Right ventricle myocardium superior (tissue), 1 donor: ENCODE results near the gene CCL1. TPM values are rescaled to one million over a fixed set of nuclear protein-coding genes. Genes with fewer than 3 reads are reported as not detected.

Source experiments
- ATAC-seq: fragments of 200-7000 bp; cut with Tn5 transposase; one replicate; pipeline ENCODE4 v1.9.1; 2020; ENCODE audit warnings: mild to moderate bottlenecking; ENCODE audit not compliant: poor library complexity
- DNase-seq: peaks from one replicate; pipeline ENCODE4 v3.0.0-alpha.2; 2020
- intact Hi-C: fragments of 100-400 bp; cut with DNase I; formaldehyde crosslinking; loops from one replicate; pipeline ENCODE4 v1.11.2; 2022
- long read RNA-seq: library from polyadenylated mRNA; unstranded; transcript quantifications from one replicate; pipeline ENCODE4 v2.0.0, GENCODE V29; 2021
- total RNA-seq: library from RNA; stranded (reverse); fragmentation: NEBNext Ultra II Directional; extraction: Animal tissue kit (Norgen Biotek cat#: 25700); gene quantifications from one replicate; pipeline ENCODE4 v1.2.1, GENCODE V29; 2021
- donor health status: DM: no; HTN: yes; CAD: no; lungs with severe emphysema.

The CCL1 gene, protein sequence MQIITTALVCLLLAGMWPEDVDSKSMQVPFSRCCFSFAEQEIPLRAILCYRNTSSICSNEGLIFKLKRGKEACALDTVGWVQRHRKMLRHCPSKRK
- not detected for total RNA-seq
- long read RNA-seq: 0 reads

DNA sequence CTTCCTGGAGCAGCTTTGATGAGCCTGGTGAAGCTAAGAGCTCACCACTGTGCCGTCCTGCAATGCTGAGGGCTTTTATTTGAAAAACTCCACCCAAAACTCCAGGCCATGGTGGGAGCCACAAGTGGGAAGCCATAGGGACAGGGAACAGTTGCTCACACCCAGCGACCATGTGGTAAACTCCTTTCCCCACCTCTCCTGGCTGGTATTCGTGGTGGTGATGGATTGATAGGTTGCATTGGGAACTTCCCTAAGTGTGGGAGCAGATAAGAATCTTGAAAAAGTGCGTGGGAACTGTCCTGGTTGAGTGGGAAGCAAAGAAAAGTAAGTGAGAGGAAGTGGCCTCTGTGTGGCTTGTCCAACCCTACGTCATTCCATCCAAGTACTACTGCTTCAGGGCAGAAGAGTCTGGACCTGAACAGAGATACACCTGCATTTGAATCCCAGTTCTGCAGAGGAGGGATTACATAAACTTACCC lies at the start of gene CCL1:
CCL1 (minus strand) TSS at position 51 of the 479 bp plus-strand sequence. CDS start 72 bp downstream, outside the sequence.
- DNase-seq (no peak), ATAC-seq (no peak)
- intact Hi-C loops: no loop called here

- DNase-seq (no peak), ATAC-seq (no peak)
- intact Hi-C loops: no loop called here
Observed at GRCh38 chr17:34412534-34412933, 49.5 kb upstream of the CCL1 start.

DNA sequence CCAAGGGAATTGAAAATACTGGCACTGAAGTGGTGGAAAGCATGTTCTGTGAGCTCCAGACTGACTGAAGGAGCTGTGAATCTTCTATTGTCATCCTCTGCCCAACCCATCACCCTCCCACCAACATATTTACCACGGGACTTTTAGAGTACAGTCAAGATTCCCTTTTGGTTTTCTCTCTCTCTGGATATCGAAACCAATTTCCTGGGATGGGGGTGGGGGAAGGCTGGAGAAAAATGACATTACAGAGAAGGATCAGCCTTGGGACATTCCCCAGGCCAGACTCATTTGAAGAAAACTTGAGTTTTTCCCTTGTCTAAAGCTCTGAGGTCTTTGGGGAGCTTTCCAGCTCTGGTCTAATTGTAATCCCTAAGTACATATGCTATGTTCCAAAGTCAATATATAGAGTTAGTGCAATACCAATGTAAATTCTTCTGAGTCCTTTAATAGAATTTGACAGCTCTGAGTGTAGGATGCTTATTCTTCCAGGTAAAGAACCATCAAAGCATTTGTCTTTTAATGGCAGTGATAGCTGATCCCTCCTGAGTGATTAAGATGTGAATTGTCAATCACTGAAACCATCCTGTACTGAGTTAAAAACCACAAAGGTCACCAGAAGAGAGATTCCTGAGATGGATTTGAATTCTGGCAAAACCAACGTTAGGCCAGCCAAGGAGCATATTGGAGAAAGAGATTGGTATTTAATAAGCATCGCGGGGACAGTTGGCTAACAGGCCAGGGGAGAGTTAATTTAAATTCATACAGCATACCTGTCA lies 48.8 kb upstream of the CCL1 start:
- ATAC-seq (no peak), DNase-seq (no peak)
- intact Hi-C loops: no loop called here

DNA sequence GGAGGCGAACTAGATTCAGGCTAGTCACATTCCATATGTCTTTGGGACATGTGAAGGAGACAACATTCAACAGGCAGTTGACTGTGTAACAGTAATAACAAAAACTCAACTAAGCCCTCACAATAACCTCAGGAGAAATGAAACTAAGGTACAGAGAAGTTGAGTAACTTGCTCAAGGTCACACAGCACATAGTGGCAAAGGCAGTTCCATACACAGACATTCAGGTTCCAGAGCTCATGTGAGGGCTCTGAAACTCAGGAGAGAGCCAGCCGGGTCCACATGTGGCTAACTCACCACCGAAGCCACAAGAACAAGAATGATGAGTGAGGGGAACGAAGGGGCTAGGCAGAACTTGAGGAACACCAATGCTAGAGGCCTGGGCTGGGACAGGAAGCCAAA lies 46.3 kb upstream of the CCL1 start:
- intact Hi-C loops: no loop called here
- ATAC-seq: no peak

GRCh38 chr17:34408439-34408838 lies 45.4 kb upstream of the CCL1 start:
- DNase-seq (no peak), ATAC-seq (no peak)
- intact Hi-C loops: no loop called here

More for the DNA sequence above, 46.3 kb upstream of the CCL1 start:
- DNase-seq: no peak

GRCh38 chr17:34406226-34406625 lies 43.2 kb upstream of the CCL1 start:
- intact Hi-C loops: no loop called here
- ATAC-seq: no peak
- DNase-seq: no peak

- intact Hi-C loops: no loop called here
- no peak for DNase-seq
- ATAC-seq: no peak
Observed at GRCh38 chr17:34403006-34403405, 40.0 kb upstream of the CCL1 start.

DNA sequence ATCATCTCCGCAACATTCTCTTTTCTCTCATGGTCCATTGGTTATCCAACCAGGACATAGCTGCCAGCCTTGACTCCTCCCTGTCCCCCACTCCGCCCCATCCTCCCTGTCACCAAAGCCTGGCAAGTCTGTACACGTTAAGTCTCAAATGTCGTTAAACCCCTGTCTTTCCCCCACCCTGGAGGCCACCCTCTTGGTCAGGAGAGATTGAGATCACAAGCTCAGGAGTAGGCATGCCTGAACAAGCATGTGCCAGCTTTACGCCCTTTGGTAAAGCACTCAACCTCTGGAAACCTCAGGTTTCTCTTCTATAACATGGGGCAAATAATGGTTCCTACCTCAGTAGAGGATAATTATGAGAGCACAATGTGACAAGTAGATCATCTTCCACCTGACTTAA lies 38.1 kb upstream of the CCL1 start:
- DNase-seq (no peak), ATAC-seq (no peak)
- intact Hi-C loops: no loop called here

DNA sequence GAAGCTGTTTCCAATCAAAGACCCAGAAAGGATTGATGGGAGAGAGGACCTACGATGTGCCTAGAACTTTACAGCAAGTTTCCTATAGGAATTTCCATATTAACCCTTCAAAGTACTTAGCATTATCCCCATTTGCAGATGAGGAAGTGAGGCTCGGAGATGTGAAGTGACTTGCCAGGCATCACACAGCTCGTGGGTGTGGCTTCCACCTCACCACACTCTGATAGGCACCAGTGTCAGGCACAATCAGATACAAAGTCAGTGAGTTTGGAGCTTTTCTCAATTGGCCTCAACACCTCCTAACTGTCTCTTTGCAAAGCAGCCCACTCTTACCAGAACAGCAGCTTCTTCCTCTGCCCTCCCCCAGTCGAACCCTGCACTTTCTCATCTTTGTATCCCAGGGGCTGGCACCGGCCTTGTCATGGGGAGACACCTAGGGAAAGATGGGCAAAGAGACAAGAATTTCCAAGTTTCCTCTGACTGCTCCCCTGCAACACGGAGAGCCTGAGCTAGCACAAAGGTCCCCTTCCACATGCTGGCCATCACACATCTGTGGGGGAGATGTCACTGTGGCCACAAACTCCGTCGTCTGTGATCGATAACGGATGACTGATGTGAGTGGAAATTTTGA lies 37.4 kb upstream of the CCL1 start:
- DNase-seq: no peak
- intact Hi-C loops: no loop called here
- ATAC-seq: no peak

- DNase-seq (no peak), ATAC-seq (no peak)
- intact Hi-C loops: no loop called here
Observed at GRCh38 chr17:34399725-34400124, 36.7 kb upstream of the CCL1 start.

DNA sequence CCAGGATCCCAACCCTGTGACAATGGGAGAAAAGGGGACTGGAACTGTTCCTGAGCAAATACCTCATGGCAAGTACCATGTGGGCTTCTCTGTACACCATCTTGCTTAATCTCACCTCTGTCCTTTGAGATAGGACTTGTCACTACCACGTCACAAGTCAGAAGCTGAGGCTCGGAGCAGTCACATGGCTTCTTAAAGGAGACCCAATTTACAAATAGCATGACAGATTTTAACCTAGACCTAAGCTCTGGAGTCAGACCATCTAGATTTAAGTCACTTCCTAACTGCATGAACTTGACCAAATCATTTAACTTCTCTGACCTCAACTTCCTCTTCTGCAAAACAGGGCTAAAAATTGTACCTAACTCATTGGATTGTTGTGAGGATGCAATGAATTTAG lies 36.0 kb upstream of the CCL1 start:
- DNase-seq: no peak
- ATAC-seq: no peak
- intact Hi-C loops: no loop called here

DNA sequence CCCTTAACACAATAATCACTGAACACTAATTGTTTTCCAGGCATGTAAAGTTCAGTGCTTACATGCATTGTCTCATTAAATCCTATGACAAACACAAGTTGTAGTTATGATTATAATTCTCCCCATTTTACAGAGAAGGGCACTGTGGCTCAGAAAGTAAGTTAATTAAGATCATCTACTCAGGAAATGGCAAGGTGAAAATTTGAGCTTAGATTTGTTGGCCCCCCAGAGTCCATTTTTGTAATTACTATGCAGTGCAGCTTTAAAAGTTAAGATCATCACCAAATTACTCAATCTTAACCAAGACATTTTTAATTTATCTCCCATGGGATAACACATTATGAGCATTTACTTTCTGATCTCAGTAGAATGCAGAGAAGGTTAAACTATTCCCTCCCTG lies 34.2 kb upstream of the CCL1 start:
- DNase-seq: no peak
- ATAC-seq: no peak
- intact Hi-C loops: no loop called here

DNA sequence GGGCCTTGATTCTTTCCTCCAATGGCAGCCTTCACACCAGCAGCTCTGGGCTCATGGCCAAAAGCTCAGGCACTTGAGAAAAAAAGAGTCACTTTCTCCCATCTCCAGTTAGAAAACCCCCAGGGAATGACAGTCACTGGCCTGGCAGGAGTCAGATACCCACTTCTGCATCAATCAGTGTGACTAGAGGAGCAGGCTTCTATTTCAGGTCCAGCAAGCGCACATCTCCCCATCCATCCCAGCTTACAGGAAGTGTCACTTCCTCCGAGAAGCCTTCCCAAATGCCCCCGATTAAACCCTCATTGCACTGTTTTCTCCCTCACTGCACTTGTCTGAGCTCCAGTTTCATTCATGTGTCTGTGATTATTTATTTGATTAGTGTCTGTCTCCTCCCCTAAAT lies 30.4 kb upstream of the CCL1 start:
- DNase-seq (no peak), ATAC-seq (no peak)
- intact Hi-C loops: no loop called here

DNA sequence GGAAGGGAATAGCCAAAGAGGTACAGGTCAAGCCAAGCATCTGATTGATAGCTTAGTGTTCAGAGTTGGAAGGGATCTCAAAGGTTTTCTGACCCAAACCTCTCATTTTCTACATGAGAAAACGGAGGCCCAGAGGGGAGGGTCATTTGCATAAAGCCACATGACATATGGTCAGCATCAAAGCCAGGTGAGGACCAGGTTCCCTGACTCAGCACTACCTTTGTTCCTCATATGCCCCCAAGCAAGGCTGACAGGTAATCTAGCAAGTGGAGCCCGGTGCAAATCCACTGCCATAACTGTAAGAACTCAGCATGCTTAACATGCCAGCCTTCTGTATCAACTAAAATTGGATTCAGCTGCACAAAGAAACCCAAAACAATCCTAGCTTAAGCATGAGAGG lies 28.2 kb upstream of the CCL1 start:
- no peak for ATAC-seq
- DNase-seq: no peak
- intact Hi-C loops: no loop called here

GRCh38 chr17:34390649-34391048 lies 27.6 kb upstream of the CCL1 start:
- intact Hi-C loops: no loop called here
- no peak for DNase-seq
- ATAC-seq: no peak

DNA sequence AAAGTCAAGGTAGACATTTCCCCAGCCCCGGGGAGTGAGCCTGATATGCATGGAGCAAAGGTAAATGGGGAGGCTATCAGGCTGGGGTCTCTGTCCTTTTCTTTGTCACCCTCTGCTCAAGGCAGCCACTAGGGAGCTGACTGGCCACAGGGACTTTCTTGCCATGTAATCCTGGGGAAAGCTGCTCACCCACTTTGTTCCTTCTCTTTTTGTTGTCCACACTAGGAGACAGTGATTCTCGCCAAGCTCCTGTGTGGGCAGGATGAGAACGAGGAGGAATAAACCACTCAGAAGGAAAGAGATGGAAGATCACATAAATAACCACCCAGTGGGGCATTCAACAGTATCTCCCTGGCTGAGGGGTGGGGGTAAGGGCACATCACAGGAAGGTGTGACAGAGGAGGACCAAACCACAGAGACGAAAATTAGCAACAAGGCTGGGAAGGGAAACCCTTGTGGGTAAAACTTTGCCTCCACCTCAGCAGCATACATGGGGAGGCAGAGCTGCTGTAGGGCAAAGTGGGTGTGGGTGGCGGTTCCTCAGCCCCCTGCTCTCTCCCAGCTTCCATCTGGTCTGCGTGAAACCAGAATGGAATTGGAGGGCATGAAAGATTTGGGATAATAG lies 26.2 kb upstream of the CCL1 start:
- ATAC-seq (no peak), DNase-seq (no peak)
- intact Hi-C loops: no loop called here

DNA sequence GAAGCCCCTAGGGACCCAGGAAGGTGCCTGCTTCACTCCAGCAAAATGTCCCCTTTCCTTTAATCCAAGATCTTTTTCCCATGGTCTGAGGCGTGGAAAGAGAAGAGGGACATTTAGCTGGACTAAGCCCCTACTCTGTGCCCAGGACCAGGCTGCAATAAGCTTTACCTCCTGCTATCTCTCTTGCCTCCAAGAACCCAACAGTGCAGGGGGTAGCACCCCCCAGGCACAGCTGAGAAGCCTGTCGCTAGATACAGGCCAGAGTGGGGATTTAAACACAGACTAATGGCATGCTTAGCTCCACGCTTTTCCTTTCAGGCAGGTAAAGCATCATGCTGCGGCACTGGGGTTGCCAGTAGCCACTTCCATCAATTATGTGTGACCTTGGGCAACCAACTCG lies 24.5 kb upstream of the CCL1 start:
- intact Hi-C loops: no loop called here
- DNase-seq: no peak
- ATAC-seq: no peak

GRCh38 chr17:34386697-34387550 lies 23.9 kb upstream of the CCL1 start:
- no peak for DNase-seq
- intact Hi-C loops: no loop called here
- ATAC-seq: peak; percentile 39

DNA sequence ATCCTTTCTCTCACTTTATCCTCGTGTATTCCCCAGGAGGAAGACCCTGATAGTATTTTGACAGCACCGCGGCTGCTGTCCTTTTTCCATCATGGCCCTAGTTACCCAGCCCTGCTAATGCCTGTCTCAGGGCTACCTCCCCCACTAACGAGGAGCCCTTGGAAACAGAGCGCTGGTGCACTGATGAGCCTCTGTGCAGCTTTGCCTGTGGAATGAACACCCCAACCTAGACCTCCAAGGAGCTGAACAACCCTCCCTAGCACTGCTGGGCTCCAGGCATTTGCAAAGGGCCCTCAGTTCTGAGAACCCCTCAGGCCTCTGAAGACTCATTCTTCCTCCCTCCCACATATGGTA lies 23.3 kb upstream of the CCL1 start:
- intact Hi-C loops: no loop called here
- no peak for ATAC-seq
- no peak for DNase-seq
